NCI-H187 treated with DMSO at 0.1 percent for 48 hours (cell line): ENCODE measurements around the gene FGG.
"Not testable (repeated sequence)": the region's sequence is repeated elsewhere in the genome, so short reads cannot be mapped to it uniquely, and the experiment has no call there.

Experiments used
- DNase-seq: peaks from one replicate; lab custom pipeline; 2025; lab: John Stamatoyannopoulos, UW

FGG gene

DNA sequence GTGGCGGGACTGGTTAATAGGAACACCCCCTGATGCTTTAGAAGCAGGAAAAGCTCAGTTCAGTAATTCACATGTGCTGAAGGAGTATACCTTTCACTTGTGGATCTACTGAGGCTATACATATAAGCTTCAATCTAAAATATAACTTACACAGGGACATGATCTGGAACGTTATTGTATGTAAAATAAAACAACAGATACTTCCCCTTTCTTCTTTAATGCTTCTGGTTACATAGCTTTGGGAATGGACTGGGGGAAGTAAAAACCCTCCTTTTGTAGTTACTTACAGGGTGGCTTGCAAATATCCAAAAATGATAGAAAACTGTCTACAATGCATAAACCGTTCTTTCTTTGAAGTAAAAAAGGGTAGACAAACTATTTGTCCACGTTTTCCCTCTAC, 1.9 kb downstream of the FGG start:
- DNase-seq, result no peak

GRCh38 chr4:154609532-154609931, 2.9 kb downstream of the FGG start:
- DNase-seq, result no peak

- no peak for DNase-seq
Observed at GRCh38 chr4:154608361-154609252, 3.8 kb downstream of the FGG start.

GRCh38 chr4:154606728-154607723, 5.4 kb downstream of the FGG start:
- no peak for DNase-seq

GRCh38 chr4:154604696-154605200, 7.7 kb downstream of the FGG start:
- no peak for DNase-seq

DNA sequence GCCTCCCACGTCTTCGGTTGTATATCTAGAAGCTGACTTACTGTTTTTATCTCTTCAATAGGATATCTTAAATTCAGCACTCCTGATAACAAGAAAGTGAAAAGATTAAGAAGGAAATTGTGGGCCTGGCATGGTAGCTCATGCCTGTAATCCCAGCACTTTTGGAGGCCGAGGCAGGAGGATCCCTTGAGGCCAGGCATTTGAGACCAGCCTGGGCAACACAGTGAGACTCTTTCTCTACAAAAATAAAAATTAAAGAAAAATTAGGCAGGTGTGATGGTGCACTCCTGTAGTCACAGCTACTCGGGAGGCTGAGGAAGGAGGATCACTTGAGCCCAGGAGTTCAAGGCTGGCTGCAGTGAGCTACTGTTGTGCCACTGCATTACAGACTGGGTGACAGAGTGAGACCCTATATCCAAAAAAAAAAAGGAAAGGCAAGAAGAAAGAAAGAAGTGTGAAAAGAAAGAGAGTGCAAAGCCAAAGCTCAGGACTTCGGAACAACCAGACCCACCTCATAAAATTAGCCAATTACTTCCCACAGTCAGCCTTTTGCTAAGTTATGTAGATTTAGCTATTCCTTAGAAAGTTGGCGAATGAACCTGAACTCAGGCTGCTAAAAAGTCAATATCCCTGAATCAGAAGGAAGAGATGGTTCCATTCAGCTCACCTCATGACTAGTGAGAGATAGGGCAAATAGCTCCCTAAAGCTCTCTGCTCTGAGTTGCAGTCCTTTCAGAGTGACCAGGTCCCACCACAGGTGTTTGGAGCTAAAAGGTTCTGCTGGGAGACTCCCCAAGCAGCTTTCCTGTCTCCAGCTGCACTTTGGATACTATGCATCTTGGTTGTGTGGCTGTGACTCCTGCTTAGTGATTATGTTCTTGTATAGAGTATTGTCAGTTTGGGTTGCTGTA, 9.2 kb downstream of the FGG start:
- DNase-seq, result no peak

GRCh38 chr4:154602404-154603020, 9.9 kb downstream of the FGG start:
- no peak for DNase-seq

DNA sequence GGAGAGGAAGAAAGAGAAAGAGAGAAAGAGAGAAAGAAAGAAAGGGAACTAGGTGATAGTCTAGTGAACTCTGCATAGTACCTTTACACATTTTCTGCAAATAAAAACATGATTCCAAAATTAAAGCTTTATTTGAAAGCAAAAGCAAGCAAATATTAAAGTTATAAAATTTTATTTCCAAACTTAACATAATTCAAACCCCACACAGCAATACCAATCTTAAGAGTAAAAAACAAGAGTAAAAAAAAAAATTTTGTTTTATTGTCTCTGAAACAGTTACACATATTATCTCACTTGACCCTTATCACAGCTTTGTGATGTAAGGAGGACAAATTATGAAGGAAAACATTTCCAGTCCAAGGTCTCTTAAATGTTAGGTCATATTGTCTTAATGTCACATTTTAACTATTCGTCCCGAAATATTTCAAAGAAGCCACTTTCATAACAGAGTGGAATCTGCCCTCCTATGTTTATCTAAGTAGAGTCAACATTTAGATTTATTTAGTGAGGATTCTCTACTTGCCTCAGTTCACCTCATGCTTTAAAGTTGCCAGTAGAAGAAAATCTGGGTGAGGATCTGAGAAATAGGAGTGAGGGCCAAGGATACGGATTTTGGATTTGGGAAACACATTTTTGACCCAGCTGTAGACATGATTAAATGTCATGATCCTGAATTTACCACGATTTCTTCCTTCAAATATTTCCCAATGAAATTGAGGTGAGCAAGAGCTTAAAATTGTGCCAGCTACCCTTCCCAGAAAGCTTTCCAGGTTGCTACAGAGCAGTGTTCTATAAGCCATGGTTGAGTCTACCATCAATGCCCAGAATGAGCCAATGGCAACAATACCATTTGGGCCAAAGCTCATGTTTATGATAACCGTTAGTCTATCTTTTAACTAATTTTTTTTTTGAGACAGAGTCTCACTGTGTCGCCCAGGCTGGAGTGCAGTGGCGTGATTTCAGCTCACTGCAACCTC, 14.4 kb downstream of the FGG start:
- DNase-seq, result no peak

DNA sequence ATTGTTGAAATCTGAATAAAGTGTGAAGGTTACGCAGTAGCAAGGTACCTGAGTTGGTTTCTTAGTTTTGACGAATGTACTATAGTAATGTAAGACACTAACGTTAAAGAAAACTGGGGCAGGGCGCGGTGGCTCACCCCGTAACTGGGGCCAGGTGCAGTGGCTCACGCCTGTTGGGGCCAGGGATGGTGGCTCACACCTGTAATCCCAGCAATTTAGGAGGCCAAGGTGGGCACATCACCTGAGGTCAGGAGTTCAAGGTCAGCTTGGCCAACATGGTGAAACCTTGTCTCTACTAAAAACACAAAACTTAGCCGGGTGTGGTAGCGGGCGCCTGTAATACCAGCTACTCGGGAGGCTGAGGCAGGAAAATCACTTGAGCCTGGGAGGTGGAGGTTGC, 15.2 kb downstream of the FGG start:
- not testable (repeated sequence) for DNase-seq

- no peak for DNase-seq
Observed at GRCh38 chr4:154595807-154596206, 16.6 kb downstream of the FGG start.

GRCh38 chr4:154594343-154594742, 18.1 kb downstream of the FGG start:
- not testable (repeated sequence) for DNase-seq

DNA sequence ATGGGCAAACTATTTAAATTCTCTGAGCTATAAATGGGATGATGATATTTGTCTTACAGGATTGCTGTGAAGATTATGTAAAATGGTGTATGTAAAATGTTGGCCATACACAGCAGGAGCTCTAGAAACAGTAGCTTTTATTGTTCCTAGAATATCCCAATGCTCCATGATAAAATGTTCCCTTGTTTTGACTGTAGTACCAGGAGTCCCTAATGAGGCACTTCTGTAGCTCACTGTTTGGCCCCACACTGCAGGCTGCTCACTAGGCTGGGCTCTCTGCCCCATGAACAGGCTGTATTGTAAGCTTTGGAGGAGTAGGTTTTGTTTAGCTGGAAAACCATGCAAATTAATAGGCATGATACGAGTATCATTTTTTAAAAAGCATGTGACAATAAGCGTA, 18.6 kb downstream of the FGG start:
- DNase-seq, result no peak

GRCh38 chr4:154591890-154592289, 20.6 kb downstream of the FGG start:
- DNase-seq, result no peak

DNA sequence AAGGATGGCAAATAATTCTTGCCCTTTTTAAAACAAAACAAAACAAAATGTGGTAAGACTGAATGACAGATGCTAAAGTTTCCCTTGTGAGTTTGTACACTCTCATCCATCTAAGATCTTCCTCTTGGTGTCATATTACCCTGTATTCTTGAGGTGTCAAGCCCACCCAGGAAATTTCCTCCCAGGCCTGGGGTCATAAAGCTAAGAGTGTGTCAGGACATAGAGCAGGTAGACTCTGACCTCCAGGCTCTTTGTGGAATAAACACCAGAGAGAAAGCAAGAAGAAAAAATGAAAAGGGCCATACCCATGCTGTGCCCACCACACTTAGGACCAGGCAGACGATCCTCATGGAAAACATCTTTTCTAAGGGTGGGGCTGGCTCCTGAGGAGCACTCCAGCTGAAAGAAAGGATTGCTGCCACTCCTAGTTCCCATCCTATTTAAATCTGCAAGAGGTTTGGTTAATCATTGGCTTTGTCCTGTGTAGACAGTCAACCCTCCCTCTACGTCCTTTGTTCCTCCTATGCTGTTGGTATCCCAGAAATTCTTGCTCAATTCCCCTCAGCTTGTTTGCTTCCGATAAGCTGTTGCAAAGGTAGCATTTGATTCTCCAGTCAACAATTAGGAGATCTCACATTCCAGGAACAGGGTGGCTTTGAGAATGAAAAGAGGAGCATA, 22.0 kb downstream of the FGG start, which contains the start of gene FGA:
Gene FGA (minus strand): TSS at position 414 of the 678 bp plus-strand sequence. CDS start 55 bp downstream, at position 359.
- DNase-seq, result no peak

DNA sequence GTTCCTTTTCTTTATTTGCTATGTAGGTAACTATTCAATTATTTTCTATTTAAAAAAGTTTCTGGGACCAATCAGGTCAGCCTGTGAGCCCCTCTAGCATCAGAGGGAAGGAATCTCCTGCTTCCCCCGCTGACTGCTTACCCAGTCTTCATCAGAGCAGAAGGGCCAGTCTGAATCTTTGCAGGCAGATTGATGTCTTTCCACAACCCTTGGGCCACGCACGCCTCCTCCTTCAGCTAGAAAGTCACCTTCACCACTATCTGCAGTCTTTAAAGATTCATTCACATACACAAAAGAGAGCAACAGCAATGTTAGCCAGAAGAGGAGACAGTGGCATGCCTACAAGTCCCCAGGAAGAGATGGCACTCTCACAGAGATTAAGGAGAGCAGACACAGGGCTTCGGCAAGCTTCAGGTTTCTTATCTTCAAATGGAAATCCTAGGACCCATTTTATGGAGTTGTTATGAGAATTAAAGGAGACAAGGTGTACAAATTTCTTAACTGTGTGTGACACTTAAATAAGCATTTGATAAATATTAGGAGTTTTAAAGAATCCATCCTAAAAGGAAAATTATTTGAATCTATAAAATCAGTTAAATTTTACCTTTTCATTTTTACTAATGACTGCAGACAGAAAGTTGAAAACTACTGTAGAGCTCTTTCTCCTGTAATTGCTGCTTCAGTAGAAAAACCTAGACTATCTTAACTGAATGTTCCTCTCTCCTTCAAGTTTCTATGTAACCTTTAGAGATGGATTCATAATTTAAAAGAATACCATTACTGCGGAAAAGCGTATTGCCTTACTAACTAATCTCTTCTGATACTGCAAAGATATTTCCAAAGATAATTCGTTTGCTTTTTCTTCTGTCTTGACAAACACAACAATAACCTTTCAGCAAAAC, 22.9 kb downstream of the FGG start:
- DNase-seq, result no peak

GRCh38 chr4:154588198-154588597, 24.3 kb downstream of the FGG start:
- DNase-seq, result no peak

DNA sequence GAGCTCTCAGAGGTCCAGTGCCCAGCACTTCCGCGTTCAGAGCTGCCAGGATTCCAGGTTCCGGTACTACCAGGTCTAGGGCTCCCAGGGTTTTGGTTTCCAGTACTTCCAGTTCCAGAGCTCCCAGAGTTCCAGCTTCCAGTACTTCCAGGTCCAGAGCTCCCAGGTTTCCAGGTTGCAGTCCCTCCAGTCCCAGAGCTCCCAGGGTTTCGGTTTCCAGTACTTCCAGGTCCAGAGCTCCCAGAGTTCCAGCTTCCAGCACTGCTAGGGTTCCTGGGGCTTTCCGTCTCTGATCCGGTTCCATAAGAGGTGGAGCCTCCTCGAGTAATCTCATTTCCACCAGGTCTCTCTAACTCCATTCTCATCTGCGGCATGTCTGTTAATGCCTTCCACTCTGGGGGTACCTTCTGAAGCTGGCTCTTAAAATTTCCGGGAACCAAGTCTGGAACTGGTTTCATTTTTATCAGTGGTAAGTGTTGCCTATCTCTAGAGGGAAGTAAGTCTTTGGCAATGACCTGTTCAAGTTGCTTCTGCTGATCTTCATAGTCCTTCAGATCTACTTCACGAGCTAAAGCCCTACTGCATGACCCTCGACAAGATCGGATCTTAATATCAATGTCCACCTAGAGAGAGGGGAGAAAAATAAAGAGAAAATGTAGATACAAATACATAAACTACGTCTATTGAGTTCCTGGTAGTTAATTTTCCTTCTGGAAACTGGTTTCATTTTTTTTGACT, 26.0 kb downstream of the FGG start:
- DNase-seq, result no peak
